ENCODE data around the gene LIN54. TPM values are rescaled to one million over a fixed set of nuclear protein-coding genes. Genes with fewer than 3 reads are reported as not detected.
"Not testable (repeated sequence)": the region's sequence is repeated elsewhere in the genome, so short reads cannot be mapped to it uniquely, and the experiment has no call there.

LIN54 gene
- total RNA-seq, 2 experiments from 2014 or later = 39.1 to 48.1 TPM

GRCh38 chr4:82918091-82918490 is 92.5 kb downstream of the LIN54 start:
- Mint-ChIP-seq H3K27me3 (no peaks in the 10 kb centered on the region), H3K9me3 (no peaks in the 10 kb centered on the region), H3K4me1 (no peaks in the 10 kb centered on the region), H3K4me3 (no peak overlapping the region), H3K36me3 (ENCODE audit: low read depth) (peaks cover 23% of the 10 kb centered on the region), H3K27ac (no peak overlapping the region)
- CTCF ChIA-PET = no interaction called here
- DNase-seq = no peak
- POLR2A ChIA-PET = no interaction called here

GRCh38 chr4:82913968-82914367 is 96.7 kb downstream of the LIN54 start:
- H3K4me1 Mint-ChIP-seq, H3K9me3 Mint-ChIP-seq, CTCF ChIA-PET, H3K27me3 Mint-ChIP-seq, POLR2A ChIA-PET, H3K27ac Mint-ChIP-seq, DNase-seq, H3K4me3 Mint-ChIP-seq: not testable (repeated sequence)
- H3K36me3 Mint-ChIP-seq (ENCODE audit: low read depth) = peaks cover 22% of the 10 kb centered on the region

GRCh38 chr4:82913305-82913704 is 97.3 kb downstream of the LIN54 start:
- no peaks in the 10 kb centered on the region for H3K27me3 Mint-ChIP-seq
- POLR2A ChIA-PET = no interaction called here
- CTCF ChIA-PET = no interaction called here
- no peaks in the 10 kb centered on the region for H3K9me3 Mint-ChIP-seq
- no peak overlapping the region for H3K27ac Mint-ChIP-seq
- DNase-seq = no peak
- no peak overlapping the region for H3K4me3 Mint-ChIP-seq
- peaks cover 18% of the 10 kb centered on the region for H3K36me3 Mint-ChIP-seq (ENCODE audit: low read depth)
- no peaks in the 10 kb centered on the region for H3K4me1 Mint-ChIP-seq

- ChIA-PET POLR2A (no interaction called here), CTCF (interaction anchor here (1.4 kb wide), 1 partner anchor 12 kb away, joined by 3 read pairs; no protein-coding TSS in a partner anchor)
- Mint-ChIP-seq H3K36me3 (ENCODE audit: low read depth) (peaks cover 9% of the 10 kb centered on the region), H3K4me1 (peaks cover 14% of the 10 kb centered on the region), H3K27ac (no peak overlapping the region), H3K27me3 (no peaks in the 10 kb centered on the region), H3K9me3 (no peaks in the 10 kb centered on the region), H3K4me3 (no peak overlapping the region)
- DNase-seq = no peak
These were observed 101.3 kb downstream of the LIN54 start for GRCh38 chr4:82909326-82909725.

GRCh38 chr4:82906469-82906868 is 104.2 kb downstream of the LIN54 start:
- H3K4me1 Mint-ChIP-seq = peaks cover 23% of the 10 kb centered on the region
- H3K27ac Mint-ChIP-seq = no peak overlapping the region
- peaks cover 8% of the 10 kb centered on the region for H3K36me3 Mint-ChIP-seq (ENCODE audit: low read depth)
- H3K9me3 Mint-ChIP-seq = no peaks in the 10 kb centered on the region
- ChIA-PET POLR2A (interaction anchor here (0.6 kb wide), 1 partner anchor 17 kb away, joined by 3 read pairs; no protein-coding TSS in a partner anchor), CTCF (no interaction called here)
- H3K4me3 Mint-ChIP-seq = no peak overlapping the region
- no peak for DNase-seq
- H3K27me3 Mint-ChIP-seq = no peaks in the 10 kb centered on the region

- Mint-ChIP-seq H3K4me1 (peaks cover 23% of the 10 kb centered on the region), H3K27me3 (no peaks in the 10 kb centered on the region), H3K4me3 (no peak overlapping the region), H3K27ac (no peak overlapping the region), H3K36me3 (ENCODE audit: low read depth) (peaks cover 3% of the 10 kb centered on the region), H3K9me3 (no peaks in the 10 kb centered on the region)
- POLR2A ChIA-PET = no interaction called here
- CTCF ChIA-PET = interaction anchor here (0.7 to 0.9 kb wide), 2 partner anchors 13 to 32 kb away, joined by 3 read pairs; no protein-coding TSS in a partner anchor
- DNase-seq = peak; percentile 64
These were observed 105.4 kb downstream of the LIN54 start for GRCh38 chr4:82905205-82905604.

GRCh38 chr4:82903737-82904136 is 106.9 kb downstream of the LIN54 start:
- no peak overlapping the region for H3K27ac Mint-ChIP-seq
- H3K27me3 Mint-ChIP-seq = no peaks in the 10 kb centered on the region
- CTCF ChIA-PET = no interaction called here
- H3K36me3 Mint-ChIP-seq (ENCODE audit: low read depth) = peaks cover 2% of the 10 kb centered on the region
- no peak overlapping the region for H3K4me3 Mint-ChIP-seq
- H3K9me3 Mint-ChIP-seq = no peaks in the 10 kb centered on the region
- peaks cover 23% of the 10 kb centered on the region for H3K4me1 Mint-ChIP-seq
- POLR2A ChIA-PET = no interaction called here
- no peak for DNase-seq

- no peaks in the 10 kb centered on the region for H3K27me3 Mint-ChIP-seq
- H3K9me3 Mint-ChIP-seq = no peaks in the 10 kb centered on the region
- H3K4me1 Mint-ChIP-seq = peaks cover 28% of the 10 kb centered on the region
- H3K4me3 Mint-ChIP-seq = no peak overlapping the region
- H3K36me3 Mint-ChIP-seq (ENCODE audit: low read depth) = peaks cover 15% of the 10 kb centered on the region
- ChIA-PET CTCF (interaction anchor here (1.0 kb wide), 1 partner anchor 383 kb away, joined by 3 read pairs; the partner anchor contains the start of gene COQ2), POLR2A (interaction anchor here (0.6 kb wide), 1 partner anchor 75 kb away, joined by 3 read pairs; no protein-coding TSS in a partner anchor)
- no peak for DNase-seq
- H3K27ac Mint-ChIP-seq = no peak overlapping the region
These were observed 109.4 kb downstream of the LIN54 start for GRCh38 chr4:82901183-82901718.

GRCh38 chr4:82900411-82901182 is 110.0 kb downstream of the LIN54 start, which contains the start of gene THAP9:
THAP9 (plus strand) TSS chr4:82900735; CDS start chr4:82900803, 68 bp downstream.
- Mint-ChIP-seq H3K36me3 (ENCODE audit: low read depth) (peaks cover 20% of the 10 kb centered on the region), H3K27ac (no peak within 1 kb of the TSS), H3K4me1 (peaks cover 26% of the 10 kb centered on the region), H3K4me3 (no peak within 1 kb of the TSS), H3K27me3 (no peaks in the 10 kb centered on the region), H3K9me3 (no peaks in the 10 kb centered on the region)
- ChIA-PET POLR2A (interaction anchor here (0.6 to 1.3 kb wide), 2 partner anchors 76 to 134 kb away, joined by 3 to 4 read pairs; partner anchors contain the start of gene COPS4), CTCF (interaction anchor here (0.9 to 2.0 kb wide), 6 partner anchors 9 to 384 kb away, joined by 3 to 8 read pairs (median 4); partner anchors contain the start of genes COPS4 and COQ2)
- DNase-seq = peak; percentile 99

GRCh38 chr4:82900066-82900410 is 110.6 kb downstream of the LIN54 start:
- POLR2A ChIA-PET = interaction anchor here (1.3 kb wide), 1 partner anchor 135 kb away, joined by 4 read pairs; the partner anchor contains the start of gene COPS4

GRCh38 chr4:82899374-82900065 is 111.1 kb downstream of the LIN54 start:
- DNase-seq = no peak
- H3K27me3 Mint-ChIP-seq = no peaks in the 10 kb centered on the region
- no peaks in the 10 kb centered on the region for H3K9me3 Mint-ChIP-seq
- peaks cover 26% of the 10 kb centered on the region for H3K36me3 Mint-ChIP-seq (ENCODE audit: low read depth)
- peaks cover 21% of the 10 kb centered on the region for H3K4me1 Mint-ChIP-seq
- ChIA-PET POLR2A (interaction anchor here (1.3 kb wide), 1 partner anchor 135 kb away, joined by 4 read pairs; the partner anchor contains the start of gene COPS4), CTCF (interaction anchor here (0.9 to 2.0 kb wide), 5 partner anchors 8 to 135 kb away, joined by 3 to 8 read pairs (median 5); partner anchors contain the start of gene COPS4)
- H3K27ac Mint-ChIP-seq = no peak overlapping the region
- H3K4me3 Mint-ChIP-seq = no peak overlapping the region

More at GRCh38 chr4:82900066-82900410, 110.6 kb downstream of the LIN54 start:
- Mint-ChIP-seq H3K9me3 (no peaks in the 10 kb centered on the region), H3K4me1 (peaks cover 23% of the 10 kb centered on the region), H3K4me3 (no peak overlapping the region), H3K27ac (no peak overlapping the region), H3K36me3 (ENCODE audit: low read depth) (peaks cover 22% of the 10 kb centered on the region), H3K27me3 (no peaks in the 10 kb centered on the region)
- no peak for DNase-seq
- CTCF ChIA-PET = interaction anchor here (0.9 to 2.0 kb wide), 6 partner anchors 8 to 385 kb away, joined by 3 to 8 read pairs (median 4); partner anchors contain the start of genes COPS4 and COQ2

- H3K4me3 Mint-ChIP-seq = no peak overlapping the region
- H3K27ac Mint-ChIP-seq = no peak overlapping the region
- peak; percentile 38 for DNase-seq
- peaks cover 24% of the 10 kb centered on the region for H3K4me1 Mint-ChIP-seq
- no peaks in the 10 kb centered on the region for H3K9me3 Mint-ChIP-seq
- ChIA-PET CTCF (interaction anchor here (1.2 to 2.0 kb wide), 3 partner anchors 34 to 46 kb away, joined by 4 to 8 read pairs (median 5); no protein-coding TSS in a partner anchor), POLR2A (interaction anchor here (0.6 kb wide), 1 partner anchor 115 kb away, joined by 3 read pairs; no protein-coding TSS in a partner anchor)
- H3K36me3 Mint-ChIP-seq (ENCODE audit: low read depth) = peaks cover 34% of the 10 kb centered on the region
- H3K27me3 Mint-ChIP-seq = no peaks in the 10 kb centered on the region
These were observed 112.0 kb downstream of the LIN54 start for GRCh38 chr4:82898322-82899243.
